22Rv1 (cell line): ENCODE results near the gene TEX12.
"Not testable (repeated sequence)": the region's sequence is repeated elsewhere in the genome, so short reads cannot be mapped to it uniquely, and the experiment has no call there.

ENCODE experiments used
- H3K27ac ChIP-seq: fragments of 450-650 bp; 2 replicates; pipeline ENCODE4 v1.5.1; 2017
- ZFX ChIP-seq: fragments of 450-650 bp; IDR thresholded peaks from 2 replicates; pipeline ENCODE4 v1.6.1; 2017; ENCODE audit warnings: antibody characterized with exemption, borderline replicate concordance
- TF ChIP-seq, protein P1 (sequence below): fragments of 450-650 bp; IDR thresholded peaks from 2 replicates; pipeline ENCODE4 v1.5.1; 2017; ENCODE audit warnings: mild to moderate bottlenecking

TEX12 gene

GRCh38 chr11:112159098-112160065 lies 7.8 kb upstream of the TEX12 start:
- H3K27ac ChIP-seq, result no peak overlapping the region

GRCh38 chr11:112160091-112160848 lies 6.9 kb upstream of the TEX12 start:
- TF ChIP-seq, protein P1, sequence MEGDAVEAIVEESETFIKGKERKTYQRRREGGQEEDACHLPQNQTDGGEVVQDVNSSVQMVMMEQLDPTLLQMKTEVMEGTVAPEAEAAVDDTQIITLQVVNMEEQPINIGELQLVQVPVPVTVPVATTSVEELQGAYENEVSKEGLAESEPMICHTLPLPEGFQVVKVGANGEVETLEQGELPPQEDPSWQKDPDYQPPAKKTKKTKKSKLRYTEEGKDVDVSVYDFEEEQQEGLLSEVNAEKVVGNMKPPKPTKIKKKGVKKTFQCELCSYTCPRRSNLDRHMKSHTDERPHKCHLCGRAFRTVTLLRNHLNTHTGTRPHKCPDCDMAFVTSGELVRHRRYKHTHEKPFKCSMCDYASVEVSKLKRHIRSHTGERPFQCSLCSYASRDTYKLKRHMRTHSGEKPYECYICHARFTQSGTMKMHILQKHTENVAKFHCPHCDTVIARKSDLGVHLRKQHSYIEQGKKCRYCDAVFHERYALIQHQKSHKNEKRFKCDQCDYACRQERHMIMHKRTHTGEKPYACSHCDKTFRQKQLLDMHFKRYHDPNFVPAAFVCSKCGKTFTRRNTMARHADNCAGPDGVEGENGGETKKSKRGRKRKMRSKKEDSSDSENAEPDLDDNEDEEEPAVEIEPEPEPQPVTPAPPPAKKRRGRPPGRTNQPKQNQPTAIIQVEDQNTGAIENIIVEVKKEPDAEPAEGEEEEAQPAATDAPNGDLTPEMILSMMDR, result no peak
- no peak for TF ChIP-seq ZFX
- H3K27ac ChIP-seq, result no peak overlapping the region

More at GRCh38 chr11:112159098-112160065, 7.8 kb upstream of the TEX12 start:
- TF ChIP-seq ZFX, result no peak
- TF ChIP-seq, protein P1, result no peak

- no peak overlapping the region for H3K27ac ChIP-seq
- no peak for TF ChIP-seq ZFX
- TF ChIP-seq, protein P1, result no peak
These were observed 6.2 kb upstream of the TEX12 start for GRCh38 chr11:112161012-112161411.

DNA sequence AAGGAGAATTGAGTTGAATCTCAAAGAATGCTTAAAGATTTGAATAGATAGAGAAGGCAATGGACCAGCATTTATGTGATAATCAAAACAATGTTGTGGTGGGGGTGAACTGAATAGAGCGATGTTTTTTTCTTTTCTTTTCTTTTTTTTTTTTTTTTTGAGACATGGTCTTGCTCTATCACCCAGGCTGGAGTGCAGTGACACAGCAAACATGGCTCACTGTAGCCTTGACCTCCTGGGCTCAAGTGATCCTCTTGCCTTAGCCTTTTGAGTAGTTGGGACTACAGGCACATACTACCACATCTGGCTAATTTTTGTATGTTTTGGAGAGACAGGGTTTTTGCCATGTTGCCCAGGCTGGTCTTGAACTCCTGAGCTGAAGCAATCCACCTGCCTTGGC lies 5.0 kb upstream of the TEX12 start:
- not testable (repeated sequence) for H3K27ac ChIP-seq

- TF ChIP-seq, protein P1, result no peak
- TF ChIP-seq ZFX, result no peak
- H3K27ac ChIP-seq, result no peak overlapping the region
These were observed 4.2 kb upstream of the TEX12 start for GRCh38 chr11:112162761-112163546.

- TF ChIP-seq, protein P1, result no peak
- TF ChIP-seq ZFX, result no peak
- no peak within 1 kb of the TSS for H3K27ac ChIP-seq
These were observed 3.1 kb upstream of the TEX12 start, which contains the start of gene IL18 for GRCh38 chr11:112163875-112164685. TSS of gene IL18 (minus strand) at chr11:112164094. CDS start at chr11:112155053, 9,041 bp downstream.
